Activated CD8-positive, alpha-beta memory T cell treated with anti-CD3 and anti-CD28 coated beads for 4 hours (primary cell): ENCODE data around the gene PRR12.

ENCODE experiments used
- DNase-seq, 2 donors: peaks; one replicate each; pipeline ENCODE4 v3.0.0-alpha.2; 2020; ENCODE audit warnings: low read depth in 2 of 2

PRR12 gene, protein sequence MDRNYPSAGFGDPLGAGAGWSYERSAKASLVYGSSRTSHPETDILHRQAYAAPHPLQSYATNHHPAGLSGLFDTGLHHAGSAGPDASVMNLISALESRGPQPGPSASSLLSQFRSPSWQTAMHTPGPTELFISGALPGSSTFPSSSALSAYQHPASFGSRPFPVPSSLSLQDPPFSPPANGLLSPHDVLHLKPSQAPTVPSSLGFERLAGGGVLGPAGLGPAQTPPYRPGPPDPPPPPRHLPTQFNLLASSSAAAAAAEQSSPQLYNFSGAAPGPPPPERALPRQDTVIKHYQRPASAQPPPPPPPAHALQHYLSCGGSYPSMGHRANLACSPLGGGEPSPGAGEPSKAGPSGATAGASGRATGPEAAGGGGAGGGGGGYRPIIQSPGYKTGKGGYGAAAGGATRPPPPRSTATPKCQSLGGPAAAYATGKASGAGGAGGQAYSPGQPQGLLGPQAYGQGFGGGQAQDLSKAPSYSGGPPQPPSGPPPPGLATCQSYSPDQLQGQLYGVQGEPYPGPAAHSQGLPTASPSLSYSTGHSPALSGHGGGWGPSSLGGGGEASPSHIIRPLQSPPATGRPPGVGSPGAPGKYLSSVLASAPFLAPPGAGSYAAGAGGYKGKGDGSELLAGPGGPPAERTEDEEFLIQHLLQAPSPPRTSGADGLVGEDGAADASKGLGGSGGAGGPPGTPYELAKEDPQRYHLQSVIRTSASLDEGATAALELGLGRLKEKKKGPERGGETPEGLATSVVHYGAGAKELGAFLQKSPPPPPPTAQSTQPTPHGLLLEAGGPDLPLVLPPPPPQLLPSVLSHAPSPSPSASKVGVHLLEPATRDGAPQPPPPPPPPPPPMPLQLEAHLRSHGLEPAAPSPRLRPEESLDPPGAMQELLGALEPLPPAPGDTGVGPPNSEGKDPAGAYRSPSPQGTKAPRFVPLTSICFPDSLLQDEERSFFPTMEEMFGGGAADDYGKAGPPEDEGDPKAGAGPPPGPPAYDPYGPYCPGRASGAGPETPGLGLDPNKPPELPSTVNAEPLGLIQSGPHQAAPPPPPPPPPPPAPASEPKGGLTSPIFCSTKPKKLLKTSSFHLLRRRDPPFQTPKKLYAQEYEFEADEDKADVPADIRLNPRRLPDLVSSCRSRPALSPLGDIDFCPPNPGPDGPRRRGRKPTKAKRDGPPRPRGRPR (N-terminal part only)

DNA sequence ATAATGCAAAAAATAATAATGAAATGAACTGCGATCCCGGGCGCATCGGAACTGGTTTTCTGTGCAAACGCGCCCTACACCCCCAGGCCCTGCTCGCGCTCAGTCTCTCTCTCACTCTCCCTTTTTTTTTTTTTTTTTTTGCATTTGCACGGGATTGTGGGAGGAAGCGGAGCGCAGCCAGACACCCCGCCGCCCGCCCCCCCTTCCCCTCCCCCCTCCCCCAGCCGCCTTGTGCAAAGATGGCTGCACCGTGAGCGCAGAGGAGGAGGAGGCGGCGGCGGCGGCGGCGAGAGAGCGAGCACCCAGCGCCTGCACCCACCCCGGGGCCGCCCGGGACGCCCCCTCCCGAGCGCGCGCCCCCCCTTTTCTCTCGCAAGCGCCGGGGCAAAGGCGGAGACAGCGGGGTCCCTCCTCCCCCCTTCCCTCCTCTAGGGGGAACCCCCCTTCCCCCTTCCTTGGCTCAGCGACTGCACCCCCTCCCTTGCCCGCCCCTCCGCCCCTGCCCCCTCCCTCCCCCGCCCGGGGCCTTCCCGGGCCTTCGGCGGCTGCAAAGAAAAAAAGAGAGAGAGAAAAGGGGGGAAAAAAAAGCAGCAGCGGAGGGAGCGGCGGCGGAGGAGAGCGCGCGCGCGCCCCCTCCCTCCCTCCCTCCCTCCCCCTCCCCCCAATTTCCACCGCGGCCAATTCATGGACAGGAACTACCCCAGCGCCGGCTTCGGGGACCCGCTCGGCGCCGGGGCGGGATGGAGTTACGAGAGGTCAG, at the start of gene PRR12:
Gene PRR12, plus strand, starts transcription at position 212 of the 760 bp plus-strand sequence. Its CDS starts 473 bp downstream, at position 685.
- peak in 1 of 2 donors; percentile 47 for DNase-seq

DNA sequence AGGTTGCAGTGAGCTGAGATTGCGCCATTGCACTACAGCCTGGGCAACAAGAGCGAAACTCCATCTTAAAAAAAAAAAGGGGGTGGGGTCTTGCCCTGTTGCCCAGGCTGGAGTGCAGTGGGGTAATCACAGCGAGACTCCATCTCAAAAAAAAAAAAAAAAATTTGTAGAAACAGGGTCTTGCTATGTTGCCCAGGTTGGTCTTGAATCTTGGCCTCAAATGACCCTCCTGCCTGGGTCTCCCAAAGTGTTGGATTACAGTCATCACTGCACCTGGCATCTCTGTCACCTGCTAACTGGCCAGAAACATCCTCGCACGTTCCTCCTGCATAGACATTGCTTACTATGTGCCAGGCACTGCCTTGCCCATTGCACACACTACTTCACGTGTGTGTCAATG, 49.1 kb upstream of the PRR12 start:
- DNase-seq, result no peak

DNA sequence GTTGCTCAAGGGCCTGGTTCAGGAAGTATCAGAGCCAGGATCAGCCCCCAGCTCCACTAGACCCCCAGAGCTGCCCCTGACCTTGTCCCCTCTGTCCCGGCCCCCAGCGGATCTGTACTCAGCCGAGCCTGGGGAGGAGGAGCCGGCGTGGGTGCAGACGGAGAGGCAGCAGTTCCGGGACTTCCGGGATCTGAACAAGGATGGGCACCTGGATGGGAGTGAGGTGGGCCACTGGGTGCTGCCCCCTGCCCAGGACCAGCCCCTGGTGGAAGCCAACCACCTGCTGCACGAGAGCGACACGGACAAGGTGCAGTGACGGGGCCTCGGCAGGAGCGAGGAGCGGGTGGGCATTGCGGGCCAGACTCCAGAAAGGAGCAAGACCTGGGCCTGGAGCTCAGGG, 48.5 kb upstream of the PRR12 start:
- DNase-seq, result no peak

DNA sequence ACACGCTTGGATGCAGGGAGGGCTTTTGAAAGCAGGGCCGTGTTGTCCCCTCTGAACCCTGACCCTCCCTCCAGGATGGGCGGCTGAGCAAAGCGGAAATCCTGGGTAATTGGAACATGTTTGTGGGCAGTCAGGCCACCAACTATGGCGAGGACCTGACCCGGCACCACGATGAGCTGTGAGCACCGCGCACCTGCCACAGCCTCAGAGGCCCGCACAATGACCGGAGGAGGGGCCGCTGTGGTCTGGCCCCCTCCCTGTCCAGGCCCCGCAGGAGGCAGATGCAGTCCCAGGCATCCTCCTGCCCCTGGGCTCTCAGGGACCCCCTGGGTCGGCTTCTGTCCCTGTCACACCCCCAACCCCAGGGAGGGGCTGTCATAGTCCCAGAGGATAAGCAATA, 48.0 kb upstream of the PRR12 start:
- no peak for DNase-seq

DNA sequence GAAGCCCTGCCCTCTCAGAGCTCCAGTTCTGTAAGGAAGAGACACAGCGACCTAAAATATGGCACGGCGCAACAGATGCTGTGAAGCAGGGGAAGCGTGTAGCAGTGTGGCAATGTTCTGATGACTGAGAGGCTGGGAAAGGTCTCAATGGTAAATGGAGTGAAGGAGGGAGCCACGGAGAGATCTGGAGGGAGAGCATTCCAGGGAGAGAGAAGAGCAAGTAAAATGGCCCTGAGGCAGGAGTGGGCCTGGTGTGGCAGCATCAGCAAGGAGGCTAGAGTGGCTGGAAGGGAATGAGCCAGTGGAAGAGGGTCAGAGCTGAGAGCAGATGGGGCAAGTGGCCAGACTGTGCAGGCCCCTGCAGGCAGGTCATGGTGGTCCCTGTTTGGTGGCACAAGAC, 46.8 kb upstream of the PRR12 start:
- DNase-seq, result no peak

DNA sequence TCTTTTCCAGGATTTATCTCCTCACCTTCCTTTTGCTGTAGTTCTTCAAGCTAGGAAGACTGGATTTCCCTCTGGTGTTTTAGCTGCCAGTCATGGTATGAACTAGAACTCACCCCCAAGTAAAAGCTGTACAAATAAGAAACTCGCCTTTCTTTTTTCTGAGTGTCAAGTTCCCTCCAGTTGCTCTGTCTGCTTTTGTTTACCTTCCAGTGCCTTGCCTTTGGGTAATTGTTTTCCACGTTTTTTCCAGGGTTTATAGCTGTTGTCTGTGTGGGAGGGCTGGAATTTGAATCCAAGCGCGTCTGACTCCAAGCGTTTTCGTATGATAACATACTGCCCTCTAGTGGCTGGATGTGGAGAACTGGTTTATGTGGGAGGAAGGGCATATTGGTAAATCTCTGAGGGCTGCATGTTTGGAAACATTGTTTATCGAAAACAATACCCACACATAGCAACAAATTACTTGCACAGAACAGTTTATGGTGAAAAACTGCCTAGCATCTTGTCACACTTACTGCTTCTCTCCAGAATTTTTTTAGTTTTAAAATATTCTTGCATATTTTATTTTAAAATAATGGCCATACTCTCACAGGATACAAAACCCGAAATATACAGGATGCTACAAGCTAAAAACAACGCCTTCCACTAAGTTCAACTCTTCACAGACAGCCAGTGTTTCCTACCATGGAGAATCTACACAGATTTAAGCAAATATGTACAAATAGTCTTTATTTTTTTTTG, 44.0 kb upstream of the PRR12 start:
- peak in 1 of 2 donors; percentile 40 for DNase-seq

DNA sequence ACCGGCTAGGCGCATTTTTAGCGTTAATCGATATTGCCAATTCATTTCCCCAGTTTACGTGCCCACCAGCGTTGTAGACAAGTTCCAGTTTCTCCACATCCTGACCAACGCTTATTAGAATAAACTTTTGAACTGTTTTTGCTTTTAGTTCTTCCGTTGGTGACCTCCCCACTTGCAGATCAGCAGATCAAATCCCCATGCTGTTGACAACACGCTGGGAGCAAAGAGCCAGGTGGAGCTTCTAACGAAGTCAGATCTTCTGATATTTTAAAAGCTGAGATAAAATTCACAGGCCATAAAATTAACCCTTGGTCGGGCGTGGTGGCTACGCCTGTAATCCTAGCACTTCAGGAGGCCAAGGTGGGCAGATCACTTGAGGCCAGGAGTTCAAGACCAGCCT, 41.9 kb upstream of the PRR12 start:
- DNase-seq, result no peak

DNA sequence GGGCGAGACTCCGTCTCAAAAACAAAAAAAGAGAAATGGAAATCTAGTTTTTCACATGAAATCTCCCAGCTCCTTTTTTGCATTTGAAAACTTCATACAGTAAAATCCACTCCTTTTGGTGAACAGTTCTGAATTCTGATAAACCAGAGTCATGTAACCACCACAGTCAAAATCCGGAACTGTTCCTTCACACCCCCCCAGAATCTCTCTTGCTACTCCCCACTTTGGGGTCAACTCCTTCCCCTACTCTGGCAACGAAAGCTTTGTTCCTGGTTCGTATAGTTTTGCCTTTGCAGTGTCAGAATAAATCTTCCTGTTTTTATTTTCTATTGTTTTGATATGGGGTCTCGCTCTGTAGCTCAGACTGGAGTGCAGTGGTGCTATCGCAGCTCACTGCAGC, 39.5 kb upstream of the PRR12 start:
- no peak for DNase-seq

DNA sequence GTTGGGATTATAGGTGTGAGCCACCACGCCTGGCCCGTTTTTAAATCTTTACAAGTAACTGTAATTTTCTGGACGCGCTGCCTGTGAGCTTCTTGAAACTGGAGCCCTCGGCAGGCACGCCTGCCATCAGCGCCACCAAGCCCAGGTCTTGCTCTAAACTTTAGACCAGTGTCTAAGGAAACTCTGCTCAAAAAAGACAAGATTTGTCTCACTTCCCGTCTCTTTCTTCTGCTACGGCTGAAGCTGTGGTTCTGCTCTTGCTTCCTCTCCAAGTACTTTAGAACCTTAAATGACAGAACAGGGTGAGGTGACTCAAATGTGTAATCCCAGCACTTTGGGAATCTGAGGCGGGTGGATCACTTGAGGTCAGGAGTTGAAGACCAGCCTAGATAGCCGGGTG, 38.2 kb upstream of the PRR12 start:
- DNase-seq, result no peak

DNA sequence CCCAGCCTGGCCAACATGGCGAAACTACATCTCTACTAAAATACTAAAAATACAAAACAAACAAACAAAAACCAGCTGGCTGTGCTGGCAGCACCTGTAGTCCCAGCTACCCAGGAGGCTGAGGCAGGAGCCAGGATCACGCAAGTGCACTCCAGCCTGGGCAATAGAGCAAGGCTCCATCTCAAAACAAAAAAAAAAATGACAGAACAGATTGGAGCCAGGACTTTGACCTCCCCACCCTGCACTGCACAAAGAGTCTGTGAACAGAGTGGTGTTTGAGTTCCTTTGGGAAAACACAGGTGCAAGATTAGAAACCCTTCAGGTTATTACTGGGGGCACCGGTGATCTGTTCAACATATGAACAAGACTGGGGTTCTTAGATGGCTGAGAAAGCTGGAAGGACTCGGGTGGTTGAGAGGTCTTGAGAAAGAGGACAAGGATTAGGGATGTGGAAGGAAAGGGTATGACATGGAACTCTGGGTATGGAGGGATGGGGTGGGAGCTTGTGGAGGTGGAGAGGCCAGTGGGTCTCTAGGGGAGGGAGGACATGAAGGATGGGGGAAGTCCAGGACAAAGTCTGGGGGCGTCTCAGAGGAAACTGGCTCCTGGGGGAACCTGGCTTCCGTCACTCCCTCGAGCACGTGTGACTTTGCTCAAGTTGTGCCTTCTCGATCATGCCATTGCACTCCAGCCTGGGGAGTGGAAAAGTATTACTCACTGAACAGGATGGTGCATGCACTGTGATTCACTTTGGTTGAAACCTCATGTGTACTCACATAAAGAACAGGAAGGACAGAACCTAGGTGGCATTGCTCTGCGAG, 37.3 kb upstream of the PRR12 start:
- no peak for DNase-seq

DNA sequence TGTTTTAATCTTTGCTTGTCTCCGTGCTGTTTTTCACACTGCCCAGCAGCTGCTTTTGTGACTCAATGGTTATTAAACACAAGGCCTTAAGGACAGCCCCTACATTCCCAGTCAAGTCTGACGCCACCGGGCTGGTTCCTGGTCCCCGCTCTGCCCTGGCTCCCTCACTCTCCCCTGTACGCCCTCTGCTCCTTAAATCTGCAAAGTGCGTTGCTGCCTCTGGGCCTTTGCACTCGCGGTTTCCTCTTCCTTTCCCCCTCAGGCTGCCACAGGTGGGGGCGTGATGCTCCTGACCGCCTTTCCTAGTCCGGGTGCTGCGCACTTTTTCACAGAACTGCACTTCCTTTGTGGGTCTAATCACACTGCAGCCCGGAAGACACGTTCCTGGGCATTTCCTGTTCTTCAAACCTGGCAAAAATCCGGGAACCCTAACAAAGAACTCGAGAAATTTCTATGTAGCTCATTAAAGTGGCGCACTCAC, 36.2 kb upstream of the PRR12 start:
- no peak for DNase-seq

DNA sequence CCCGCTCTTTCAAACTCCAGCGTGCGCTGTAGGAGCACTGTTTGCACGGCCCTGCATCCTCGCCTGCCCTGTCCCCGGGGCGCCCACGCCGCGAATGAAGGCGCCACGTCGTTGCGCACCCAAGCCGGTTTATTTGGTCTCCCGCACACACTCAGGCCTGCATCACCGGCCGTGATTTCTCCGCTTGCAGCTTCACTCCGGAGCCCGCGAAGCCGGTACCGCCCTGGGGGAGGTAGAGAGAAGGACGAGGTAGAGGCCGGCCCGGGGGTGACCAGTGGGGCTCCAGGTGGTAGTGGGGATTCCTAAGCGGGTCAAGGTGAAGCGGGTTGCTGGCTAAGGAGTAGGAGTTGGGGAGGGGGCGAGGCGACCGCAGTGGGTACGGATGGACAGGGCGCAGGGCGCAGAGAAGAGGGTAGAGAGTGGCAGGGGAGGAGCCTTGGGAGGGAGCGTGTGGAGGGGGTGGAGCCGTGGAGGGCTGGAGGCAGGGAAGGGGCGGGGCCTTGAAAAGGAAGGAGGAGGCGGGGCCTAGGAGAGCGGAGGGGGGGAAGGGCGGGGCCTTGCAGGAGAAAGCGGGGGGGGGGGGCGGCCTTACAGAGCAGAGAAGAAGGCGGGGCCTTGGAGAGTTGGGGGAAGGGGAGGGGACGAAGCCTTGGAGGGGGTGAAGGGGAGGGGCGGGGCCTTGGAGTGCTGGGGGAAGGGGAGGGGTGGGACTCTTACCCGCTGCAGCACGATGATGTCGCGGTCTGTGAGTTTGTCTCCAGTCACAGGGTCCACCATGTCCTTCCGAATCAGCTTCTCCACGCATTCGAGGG, 35.2 kb upstream of the PRR12 start:
- DNase-seq, result peak in 1 of 2 donors; percentile 65

DNA sequence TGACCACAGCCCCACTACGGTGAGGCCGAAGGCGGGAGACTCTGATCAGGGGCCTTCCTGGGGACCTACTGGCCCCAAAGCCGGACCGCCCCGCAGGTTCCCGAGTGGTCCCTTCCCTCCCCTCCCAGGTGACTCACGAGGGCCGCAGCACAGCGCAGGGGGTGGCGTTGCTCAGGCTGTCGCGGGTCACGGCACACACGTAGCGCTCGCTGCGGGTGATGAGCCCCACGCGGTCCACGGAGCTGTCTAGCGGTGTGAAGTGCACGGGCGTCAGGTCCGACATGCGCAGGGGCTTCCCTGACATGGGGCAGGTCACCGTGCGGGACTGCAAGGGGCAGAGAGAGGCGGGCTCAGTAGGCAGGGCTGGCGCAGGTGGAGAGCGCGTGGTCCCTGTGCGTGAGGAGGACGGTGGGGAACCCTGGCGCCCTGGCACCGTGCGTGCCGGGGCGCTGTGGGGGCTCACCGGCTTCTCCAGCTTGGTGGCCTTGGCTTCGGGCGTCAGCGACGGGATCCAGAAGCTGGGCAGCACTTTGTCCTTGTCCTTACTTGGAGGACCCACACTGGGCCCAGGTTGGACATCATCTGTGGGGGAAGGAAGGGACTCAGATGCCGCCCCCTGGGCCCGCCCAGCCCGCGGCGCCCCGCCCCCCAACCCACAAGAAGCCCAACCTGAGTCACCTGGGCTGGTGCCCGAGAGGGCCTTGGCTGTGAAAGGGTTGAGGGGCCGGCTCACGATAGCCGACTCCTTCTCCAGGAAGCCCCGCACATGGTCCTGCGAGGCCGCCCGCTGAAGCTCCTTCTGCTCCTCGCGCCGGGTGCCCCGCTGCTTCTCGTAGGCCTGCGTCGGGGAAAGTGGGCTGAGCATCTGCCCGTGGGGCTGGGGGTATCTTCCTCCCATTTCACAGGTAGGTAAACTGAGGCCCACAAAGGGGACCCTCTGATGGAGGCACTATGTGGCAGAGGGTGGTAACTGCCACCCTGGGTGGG, 34.3 kb upstream of the PRR12 start:
- no peak for DNase-seq

DNA sequence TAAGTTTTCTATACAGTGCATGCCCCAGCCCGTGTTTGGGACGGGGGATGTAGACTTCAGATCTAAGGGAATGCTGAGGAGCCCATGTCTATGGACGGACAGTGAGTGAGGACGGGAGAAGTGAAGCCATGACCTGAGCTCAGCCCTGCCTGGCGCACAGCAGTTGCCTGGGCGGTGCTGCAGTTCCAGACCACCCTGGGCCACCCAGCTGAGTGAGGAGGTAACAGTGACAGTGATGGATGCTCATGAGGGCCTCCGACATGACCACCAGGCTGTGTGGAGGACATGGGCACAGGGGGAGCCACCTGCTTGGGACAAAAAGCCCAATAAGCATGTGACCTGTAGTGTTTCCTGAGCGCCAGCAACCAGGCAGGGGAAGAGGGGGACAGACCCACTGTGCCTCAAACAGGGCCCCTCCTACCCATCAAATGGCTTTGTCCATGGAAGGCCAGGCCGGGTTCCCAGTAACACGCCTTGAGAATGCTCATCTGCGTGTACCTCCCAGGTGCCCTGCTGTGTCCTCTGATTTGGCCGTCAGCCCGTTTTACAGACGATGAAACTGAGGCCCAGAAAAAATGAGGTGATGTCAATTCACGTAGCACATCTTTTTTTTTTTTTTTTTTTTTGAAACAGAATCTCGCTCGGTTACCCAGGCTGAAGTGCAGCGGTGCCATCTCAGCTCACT, 33.2 kb upstream of the PRR12 start:
- DNase-seq, result no peak

DNA sequence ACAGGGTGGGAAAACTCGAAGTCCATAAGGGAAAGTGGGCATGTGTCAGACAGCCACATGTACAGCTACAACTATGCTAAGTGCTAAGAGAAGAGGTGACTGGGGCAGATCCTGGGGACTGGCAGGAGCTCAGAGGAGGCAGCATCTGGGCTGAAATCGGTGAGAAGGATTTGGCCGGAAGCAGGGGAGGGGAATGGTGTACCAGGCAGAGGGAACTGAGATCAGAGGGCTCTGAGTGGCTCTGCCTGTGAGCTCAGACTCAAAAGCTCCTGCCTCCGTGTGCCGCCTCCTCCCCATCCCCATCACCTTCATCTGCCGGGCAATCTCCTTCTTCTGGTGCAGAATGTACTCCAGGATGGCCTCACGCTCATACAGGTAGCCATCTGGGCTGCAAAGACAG, 32.4 kb upstream of the PRR12 start:
- no peak for DNase-seq

DNA sequence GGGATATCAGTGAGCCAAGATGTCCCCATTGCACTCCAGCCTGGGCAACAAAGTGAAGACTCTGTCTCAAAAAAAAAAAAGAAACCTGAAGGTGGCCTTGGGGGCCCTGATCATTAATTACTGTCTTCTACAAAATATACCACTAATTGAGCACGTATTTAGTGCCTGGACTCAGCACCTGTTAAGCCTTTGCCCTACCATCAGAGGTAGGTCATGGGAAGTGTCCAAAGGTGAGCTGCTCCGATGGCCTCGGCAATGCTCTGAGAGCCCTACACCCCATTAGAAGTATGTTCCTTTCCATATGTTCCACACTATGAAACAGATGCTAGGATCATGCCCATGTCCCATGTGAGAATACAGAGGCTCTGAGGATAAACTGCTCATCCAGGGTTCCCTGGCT, 31.5 kb upstream of the PRR12 start:
- DNase-seq, result no peak

DNA sequence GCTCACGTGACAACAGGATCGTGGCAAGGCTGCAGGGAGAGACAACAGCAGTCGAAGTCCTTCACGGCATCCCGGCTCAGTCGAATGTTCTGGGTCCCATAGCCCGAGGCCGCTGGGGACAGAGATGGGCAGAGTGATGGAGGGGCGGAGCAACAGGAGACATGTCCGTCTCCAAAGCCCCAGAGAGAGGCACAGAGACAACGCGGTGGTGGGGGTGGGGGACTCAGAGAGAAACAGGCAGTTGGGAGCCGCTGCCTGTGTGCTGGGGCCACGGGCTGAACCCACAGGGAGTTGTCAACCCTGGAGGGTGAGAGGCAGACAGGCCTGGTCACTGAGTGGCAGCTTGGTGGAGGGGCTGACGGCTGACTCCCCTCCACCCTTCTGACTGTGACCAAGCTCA, 31.1 kb upstream of the PRR12 start:
- DNase-seq, result no peak
